Neutrophil (primary cell): ENCODE results near the gene SELENOO.
A peak's percentile ranks its signal among the peaks of the same experiment; 100 is the strongest.
"Not testable (repeated sequence)": the region's sequence is repeated elsewhere in the genome, so short reads cannot be mapped to it uniquely, and the experiment has no call there.

Source experiments
- H3K27ac ChIP-seq: fragments of 200-600 bp; sonication (generic); 2 replicates; pipeline ENCODE4 v1.5.1; 2016; ENCODE audit warnings: mild to moderate bottlenecking, moderate library complexity
- H3K27me3 ChIP-seq: fragments of 200-600 bp; sonication (generic); 2 replicates; pipeline ENCODE4 v1.6.0; 2016; ENCODE audit warnings: mild to moderate bottlenecking
- H3K36me3 ChIP-seq: fragments of 200-600 bp; sonication (generic); 2 replicates; pipeline ENCODE4 v1.5.1; 2017
- H3K4me1 ChIP-seq, 2 experiments: fragments of 200-600 bp in 1 of 2; sonication (generic) in 1 of 2; 1 replicate in 1 of 2; 2 replicates in 1 of 2; pipeline versions ENCODE4 v1.5.1 to v1.6.1; 2013 to 2016; ENCODE audit warnings: low read depth in 1 of 2, low read length in 1 of 2, mild to moderate bottlenecking in 1 of 2, moderate library complexity in 1 of 2; ENCODE audit not compliant: control insufficient read depth in 1 of 2, insufficient read depth in 1 of 2
- H3K4me3 ChIP-seq, 2 experiments: fragments of 200-600 bp in 1 of 2; sonication (generic) in 1 of 2; 1 replicate in 1 of 2; 2 replicates in 1 of 2; pipeline ENCODE4 v1.5.1; 2013 to 2016; ENCODE audit warnings: low read depth in 1 of 2, low read length in 1 of 2, mild to moderate bottlenecking in 1 of 2, moderate library complexity in 1 of 2
- H3K9me3 ChIP-seq: fragments of 200-600 bp; sonication (generic); 2 replicates; pipeline ENCODE4 v1.5.1; 2016
- TF ChIP-seq, protein P1 (sequence below): fragments of 200-600 bp; sonication (generic); IDR thresholded peaks from 2 replicates; pipeline ENCODE4 v1.5.1; 2016; ENCODE audit warnings: antibody characterized with exemption

SELENOO gene

GRCh38 chr22:50167689-50168489 is 32.9 kb upstream of the SELENOO start:
- Histone ChIP-seq H3K27ac (no peak overlapping the region), H3K4me1 (peaks cover 14 to 28% of the 10 kb centered on the region in 2 experiments), H3K36me3 (no peaks in the 10 kb centered on the region), H3K9me3 (no peaks in the 10 kb centered on the region), H3K27me3 (peaks cover 57% of the 10 kb centered on the region), H3K4me3 (no peak overlapping the region)
- TF ChIP-seq, protein P1, sequence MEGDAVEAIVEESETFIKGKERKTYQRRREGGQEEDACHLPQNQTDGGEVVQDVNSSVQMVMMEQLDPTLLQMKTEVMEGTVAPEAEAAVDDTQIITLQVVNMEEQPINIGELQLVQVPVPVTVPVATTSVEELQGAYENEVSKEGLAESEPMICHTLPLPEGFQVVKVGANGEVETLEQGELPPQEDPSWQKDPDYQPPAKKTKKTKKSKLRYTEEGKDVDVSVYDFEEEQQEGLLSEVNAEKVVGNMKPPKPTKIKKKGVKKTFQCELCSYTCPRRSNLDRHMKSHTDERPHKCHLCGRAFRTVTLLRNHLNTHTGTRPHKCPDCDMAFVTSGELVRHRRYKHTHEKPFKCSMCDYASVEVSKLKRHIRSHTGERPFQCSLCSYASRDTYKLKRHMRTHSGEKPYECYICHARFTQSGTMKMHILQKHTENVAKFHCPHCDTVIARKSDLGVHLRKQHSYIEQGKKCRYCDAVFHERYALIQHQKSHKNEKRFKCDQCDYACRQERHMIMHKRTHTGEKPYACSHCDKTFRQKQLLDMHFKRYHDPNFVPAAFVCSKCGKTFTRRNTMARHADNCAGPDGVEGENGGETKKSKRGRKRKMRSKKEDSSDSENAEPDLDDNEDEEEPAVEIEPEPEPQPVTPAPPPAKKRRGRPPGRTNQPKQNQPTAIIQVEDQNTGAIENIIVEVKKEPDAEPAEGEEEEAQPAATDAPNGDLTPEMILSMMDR: no peak

DNA sequence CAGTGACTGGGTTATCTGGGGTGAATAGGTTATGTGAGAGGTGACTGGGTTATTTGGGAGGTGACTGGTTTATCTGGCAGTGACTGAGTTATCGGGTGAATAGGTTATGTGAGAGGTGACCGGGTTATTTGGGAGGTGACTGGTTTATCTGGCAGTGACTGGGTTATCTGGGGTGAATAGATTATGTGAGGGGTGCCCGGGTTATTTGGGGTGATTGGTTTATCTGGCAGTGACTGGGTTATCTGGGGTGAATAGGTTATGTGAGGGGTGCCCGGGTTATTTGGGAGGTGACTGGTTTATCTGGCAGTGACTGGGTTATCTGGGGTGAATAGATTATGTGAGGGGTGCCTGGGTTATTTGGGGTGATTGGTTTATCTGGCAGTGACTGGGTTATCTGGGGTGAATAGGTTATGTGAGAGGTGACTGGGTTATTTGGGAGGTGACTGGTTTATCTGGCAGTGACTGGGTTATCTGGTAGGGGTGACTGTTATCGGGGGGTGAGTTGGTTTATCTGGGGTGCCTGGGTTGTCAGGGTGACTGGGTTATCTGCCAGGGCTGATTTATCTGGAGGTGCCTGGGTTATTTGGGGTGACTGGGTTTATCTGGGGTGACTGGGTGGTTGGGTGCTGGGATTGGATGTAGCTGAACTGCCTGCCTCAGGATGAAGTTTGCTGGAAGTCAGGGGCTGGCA is 32.2 kb upstream of the SELENOO start:
- Histone ChIP-seq H3K4me3 (peak overlapping the region in 1 of 2 experiments; percentile 59), H3K27me3 (peaks cover 58% of the 10 kb centered on the region), H3K4me1 (peaks cover 22 to 35% of the 10 kb centered on the region in 2 experiments)
- not testable (repeated sequence) for H3K27ac ChIP-seq, H3K36me3 ChIP-seq, H3K9me3 ChIP-seq

GRCh38 chr22:50169181-50169759 is 31.5 kb upstream of the SELENOO start:
- Histone ChIP-seq H3K36me3 (no peaks in the 10 kb centered on the region), H3K4me1 (peaks cover 23 to 40% of the 10 kb centered on the region in 2 experiments), H3K4me3 (peak overlapping the region; percentile 31 to 59), H3K27ac (no peak overlapping the region), H3K27me3 (peaks cover 60% of the 10 kb centered on the region), H3K9me3 (no peaks in the 10 kb centered on the region)
- TF ChIP-seq, protein P1: no peak

DNA sequence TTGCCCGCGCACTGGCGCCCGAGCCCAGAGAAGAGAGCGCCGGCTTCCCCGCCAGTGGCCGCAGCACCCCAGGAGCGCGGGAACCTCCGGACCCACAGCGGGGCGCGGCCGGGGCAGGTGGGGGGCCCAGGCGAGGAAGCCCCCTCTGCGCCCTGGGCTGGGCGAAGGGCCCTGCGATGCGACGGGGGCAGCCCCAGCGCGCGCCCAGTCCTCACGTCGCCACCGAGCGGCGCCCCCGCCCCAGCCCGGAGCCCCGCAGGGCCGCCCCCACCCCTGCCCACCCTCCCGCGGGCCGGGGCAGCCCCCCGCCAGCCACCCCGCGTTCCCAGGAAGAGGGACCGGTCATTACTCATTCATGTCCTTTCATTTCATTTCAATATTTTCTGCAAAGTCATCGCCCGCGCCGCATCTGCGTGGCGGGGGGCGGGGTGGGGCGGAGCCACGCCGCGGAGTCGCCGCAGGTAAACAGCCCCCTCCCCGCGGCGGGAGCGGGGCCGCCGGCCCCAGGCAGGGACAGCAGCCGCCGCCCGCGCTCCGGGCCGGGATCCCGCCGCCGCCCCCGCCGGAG is 31.0 kb upstream of the SELENOO start:
- no peaks in the 10 kb centered on the region for H3K36me3 ChIP-seq
- TF ChIP-seq, protein P1: no peak
- no peaks in the 10 kb centered on the region for H3K9me3 ChIP-seq
- peaks cover 58% of the 10 kb centered on the region for H3K27me3 ChIP-seq
- peaks cover 23 to 40% of the 10 kb centered on the region in 2 experiments for H3K4me1 ChIP-seq
- H3K4me3 ChIP-seq: peak overlapping the region; percentile 31 to 59
- peak overlapping the region; percentile 64 for H3K27ac ChIP-seq

DNA sequence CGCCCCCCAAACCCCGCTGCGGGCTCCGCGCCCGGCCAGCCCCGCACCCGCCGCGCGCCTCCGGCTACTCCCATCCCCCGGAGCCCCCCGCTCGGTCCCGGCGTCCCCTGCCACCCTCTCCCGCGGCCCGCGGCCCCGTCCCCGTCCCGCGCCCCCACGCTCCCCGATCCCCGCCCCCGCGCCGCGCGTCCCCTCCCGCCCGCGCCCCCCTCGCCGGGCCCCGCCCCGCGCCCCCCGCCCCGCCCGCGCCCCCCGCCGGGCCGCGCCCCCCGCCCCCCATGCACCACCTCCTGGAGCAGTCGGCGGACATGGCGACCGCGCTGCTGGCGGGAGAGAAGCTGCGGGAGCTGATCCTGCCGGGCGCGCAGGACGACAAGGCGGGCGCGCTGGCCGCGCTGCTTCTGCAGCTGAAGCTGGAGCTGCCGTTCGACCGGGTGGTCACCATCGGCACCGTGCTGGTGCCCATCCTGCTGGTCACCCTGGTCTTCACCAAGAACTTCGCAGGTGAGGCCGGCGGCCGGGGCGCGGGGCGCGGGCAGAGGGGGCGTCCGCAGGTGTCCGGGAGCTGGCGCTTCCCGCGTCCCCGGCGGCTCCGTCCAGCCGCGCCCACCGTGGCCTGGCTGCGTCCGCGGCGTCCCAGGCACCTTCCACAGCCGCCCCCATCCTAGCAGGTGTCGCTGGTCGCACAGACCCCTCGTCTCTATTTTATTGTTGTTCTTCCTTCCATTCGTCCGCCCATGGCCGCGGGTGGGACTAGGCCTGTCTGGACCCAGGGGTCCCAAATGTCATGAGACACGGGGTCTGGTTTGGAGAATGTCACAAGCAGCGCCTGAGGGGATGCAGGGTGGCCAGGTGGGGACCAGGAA is 30.1 kb upstream of the SELENOO start, which contains the start of gene PANX2:
Gene PANX2 (plus strand): TSS at position 279 of the 866 bp plus-strand sequence. CDS start 0 bp downstream, at position 279.
- TF ChIP-seq, protein P1: no peak
- Histone ChIP-seq H3K27me3 (peaks cover 63% of the 10 kb centered on the region), H3K9me3 (no peaks in the 10 kb centered on the region)

More for the DNA sequence above, 30.1 kb upstream of the SELENOO start, which contains the start of gene PANX2:
- Histone ChIP-seq H3K4me3 (peak within 1 kb of the TSS; percentile 64 to 67), H3K4me1 (peaks cover 23 to 40% of the 10 kb centered on the region in 2 experiments), H3K27ac (peak within 1 kb of the TSS; percentile 64), H3K36me3 (no peaks in the 10 kb centered on the region)
